IPS-20b (cell line): ENCODE results near the gene MAGEA1.

Experiments used
- H3K27ac ChIP-seq: one replicate; pipeline ENCODE4 v1.5.1; 2013; ENCODE audit warnings: low read length
- H3K27me3 ChIP-seq: 2 replicates; pipeline ENCODE4 v1.6.1; 2013; ENCODE audit warnings: mild to moderate bottlenecking, low read length, inconsistent platforms; ENCODE audit not compliant: insufficient read depth
- H3K36me3 ChIP-seq: 2 replicates; pipeline ENCODE4 v1.6.1; 2013; ENCODE audit warnings: low read depth, mild to moderate bottlenecking, inconsistent platforms, low read length, moderate library complexity; ENCODE audit not compliant: insufficient read depth
- H3K4me1 ChIP-seq: 2 replicates; pipeline ENCODE4 v1.6.1; 2013; ENCODE audit warnings: mild to moderate bottlenecking, control low read depth, inconsistent platforms, low read length, moderate library complexity; ENCODE audit not compliant: insufficient read depth
- H3K4me3 ChIP-seq: 2 replicates; pipeline ENCODE4 v1.5.1; 2013; ENCODE audit warnings: mild to moderate bottlenecking, low read length, inconsistent platforms
- H3K9ac ChIP-seq: 2 replicates; pipeline ENCODE4 v1.6.1; 2013; ENCODE audit warnings: low read depth, mild to moderate bottlenecking, inconsistent platforms, low read length, moderate library complexity
- H3K9me3 ChIP-seq: 2 replicates; pipeline ENCODE4 v1.6.1; 2013; ENCODE audit warnings: mild to moderate bottlenecking, low read depth, low read length, inconsistent platforms; ENCODE audit not compliant: insufficient read depth

Gene MAGEA1

GRCh38 chrX:153200462-153200861, 21.4 kb downstream of the MAGEA1 start:
- Histone ChIP-seq H3K36me3 (no peaks in the 10 kb centered on the region), H3K27me3 (no peaks in the 10 kb centered on the region)

GRCh38 chrX:153206425-153207046, 27.5 kb downstream of the MAGEA1 start:
- Histone ChIP-seq H3K27ac (no peak overlapping the region), H3K4me3 (no peak overlapping the region), H3K9me3 (no peaks in the 10 kb centered on the region), H3K27me3 (no peaks in the 10 kb centered on the region), H3K36me3 (no peaks in the 10 kb centered on the region), H3K4me1 (no peaks in the 10 kb centered on the region), H3K9ac (no peak overlapping the region)

More at GRCh38 chrX:153200462-153200861, 21.4 kb downstream of the MAGEA1 start:
- H3K9me3 ChIP-seq: no peaks in the 10 kb centered on the region
- no peaks in the 10 kb centered on the region for H3K4me1 ChIP-seq
- no peak overlapping the region for H3K27ac ChIP-seq
- no peak overlapping the region for H3K4me3 ChIP-seq
- no peak overlapping the region for H3K9ac ChIP-seq

GRCh38 chrX:153209347-153209746, 30.3 kb downstream of the MAGEA1 start:
- Histone ChIP-seq H3K9me3 (no peaks in the 10 kb centered on the region), H3K27ac (no peak overlapping the region), H3K27me3 (no peaks in the 10 kb centered on the region), H3K4me1 (no peaks in the 10 kb centered on the region), H3K9ac (no peak overlapping the region), H3K4me3 (no peak overlapping the region), H3K36me3 (no peaks in the 10 kb centered on the region)

GRCh38 chrX:153214934-153215333, 35.9 kb downstream of the MAGEA1 start:
- H3K27me3 ChIP-seq: no peaks in the 10 kb centered on the region
- no peak overlapping the region for H3K4me3 ChIP-seq
- no peaks in the 10 kb centered on the region for H3K4me1 ChIP-seq
- no peak overlapping the region for H3K27ac ChIP-seq
- no peaks in the 10 kb centered on the region for H3K36me3 ChIP-seq
- no peak overlapping the region for H3K9ac ChIP-seq
- no peaks in the 10 kb centered on the region for H3K9me3 ChIP-seq

GRCh38 chrX:153216926-153217325, 37.8 kb downstream of the MAGEA1 start:
- Histone ChIP-seq H3K9ac (no peak overlapping the region), H3K4me3 (no peak overlapping the region), H3K27ac (no peak overlapping the region), H3K4me1 (no peaks in the 10 kb centered on the region), H3K36me3 (no peaks in the 10 kb centered on the region), H3K9me3 (no peaks in the 10 kb centered on the region), H3K27me3 (no peaks in the 10 kb centered on the region)

GRCh38 chrX:153225438-153226098, 46.5 kb downstream of the MAGEA1 start:
- Histone ChIP-seq H3K9me3 (no peaks in the 10 kb centered on the region), H3K27ac (no peak overlapping the region), H3K36me3 (no peaks in the 10 kb centered on the region), H3K9ac (no peak overlapping the region), H3K27me3 (no peaks in the 10 kb centered on the region), H3K4me3 (no peak overlapping the region), H3K4me1 (no peaks in the 10 kb centered on the region)

GRCh38 chrX:153226344-153227185, 47.5 kb downstream of the MAGEA1 start:
- H3K4me3 ChIP-seq: peak overlapping the region; percentile 69
- no peaks in the 10 kb centered on the region for H3K27me3 ChIP-seq
- no peaks in the 10 kb centered on the region for H3K9me3 ChIP-seq

More at GRCh38 chrX:153226344-153227185, 47.5 kb downstream of the MAGEA1 start:
- no peaks in the 10 kb centered on the region for H3K4me1 ChIP-seq
- H3K27ac ChIP-seq: peak overlapping the region; percentile 43
- peak overlapping the region; percentile 61; the same call in 1 of the 2 replicates for H3K9ac ChIP-seq
- no peaks in the 10 kb centered on the region for H3K36me3 ChIP-seq
